RWPE1 (cell line): ENCODE results near the gene GOLPH3L.

ENCODE experiments used
- CTCF ChIA-PET: fragments of 350-600 bp; sonication (Branson Sonifier 250); formaldehyde crosslinking; extraction: SDS; loops from one replicate; lab custom pipeline; 2021; lab: Yijun Ruan, JAX
- POLR2A ChIA-PET: fragments of 400-600 bp; formaldehyde crosslinking; extraction: SDS; loops from one replicate; lab custom pipeline; 2020; ENCODE audit warnings: antibody characterized with exemption; ENCODE audit not compliant: low non-redundant PET; lab: Yijun Ruan, JAX
- DNase-seq: peaks from one replicate; pipeline ENCODE4 v3.0.0; 2012; ENCODE audit warnings: low spot score
- H3K27ac ChIP-seq: fragments of 450-650 bp; 2 replicates; pipeline ENCODE4 v1.5.1; 2017
- CTCF ChIP-seq: fragments of 450-650 bp; conservative IDR thresholded peaks from 2 replicates; pipeline ENCODE4 v1.5.1; 2017; ENCODE audit warnings: low read depth, mild to moderate bottlenecking

Gene GOLPH3L

GRCh38 chr1:150619576-150620509, 77.1 kb downstream of the GOLPH3L start:
- H3K27ac ChIP-seq, result no peak overlapping the region
- DNase-seq, result peak; percentile 62
- POLR2A ChIA-PET, result interaction anchor here (0.6 to 1.4 kb wide), 2 partner anchors 10 to 153 kb away, joined by 4 to 8 read pairs; no protein-coding TSS in a partner anchor

DNA sequence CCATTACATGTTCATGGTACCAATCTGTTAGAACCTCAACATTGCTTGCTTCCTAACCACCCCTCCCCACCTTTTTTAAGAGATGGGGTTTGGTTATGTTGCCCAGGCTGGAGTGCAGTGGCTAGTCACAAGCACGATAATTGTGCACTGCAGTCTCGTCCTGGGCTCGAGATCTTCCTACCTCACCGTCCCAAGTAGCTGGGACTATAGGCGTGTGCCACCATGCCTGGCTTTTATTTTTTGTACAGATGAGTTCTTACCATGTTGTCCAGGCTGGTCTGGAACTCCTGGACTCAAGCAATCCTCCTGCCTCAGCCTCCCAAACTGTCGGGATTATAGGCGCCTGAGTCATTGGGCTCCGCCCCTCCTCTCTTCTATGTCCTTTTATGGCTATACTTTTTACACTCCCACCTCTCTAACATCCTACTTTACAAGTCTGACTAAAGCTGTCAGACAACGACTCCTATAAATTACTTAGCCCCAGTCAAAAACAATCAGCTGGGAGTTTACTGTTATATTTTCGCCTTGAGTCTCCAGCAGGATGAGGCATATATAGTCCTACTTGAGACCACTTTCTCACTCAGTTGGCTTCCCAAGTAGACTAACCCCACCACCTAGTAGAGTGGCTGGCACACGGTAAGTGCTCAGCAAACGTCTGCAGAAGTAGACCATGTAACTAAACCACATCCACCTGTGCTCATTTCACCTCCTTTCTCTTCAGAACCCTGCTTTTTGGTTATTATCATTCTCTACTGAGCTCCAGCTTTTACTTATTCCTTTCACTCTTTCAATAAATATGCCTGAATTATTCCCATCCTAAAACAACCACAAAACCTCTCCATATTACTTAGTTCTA, 81.4 kb downstream of the GOLPH3L start:
- CTCF ChIA-PET, result no interaction called here
- POLR2A ChIA-PET, result no interaction called here
- DNase-seq, result no peak
- TF ChIP-seq CTCF, result no peak
- H3K27ac ChIP-seq, result peak overlapping the region; percentile 97

More at GRCh38 chr1:150619576-150620509, 77.1 kb downstream of the GOLPH3L start:
- CTCF ChIA-PET, result interaction anchor here (0.5 to 1.1 kb wide), 3 partner anchors 15 to 254 kb away, joined by 3 to 4 read pairs (median 3); no protein-coding TSS in a partner anchor
- peak; percentile 41 for TF ChIP-seq CTCF

DNA sequence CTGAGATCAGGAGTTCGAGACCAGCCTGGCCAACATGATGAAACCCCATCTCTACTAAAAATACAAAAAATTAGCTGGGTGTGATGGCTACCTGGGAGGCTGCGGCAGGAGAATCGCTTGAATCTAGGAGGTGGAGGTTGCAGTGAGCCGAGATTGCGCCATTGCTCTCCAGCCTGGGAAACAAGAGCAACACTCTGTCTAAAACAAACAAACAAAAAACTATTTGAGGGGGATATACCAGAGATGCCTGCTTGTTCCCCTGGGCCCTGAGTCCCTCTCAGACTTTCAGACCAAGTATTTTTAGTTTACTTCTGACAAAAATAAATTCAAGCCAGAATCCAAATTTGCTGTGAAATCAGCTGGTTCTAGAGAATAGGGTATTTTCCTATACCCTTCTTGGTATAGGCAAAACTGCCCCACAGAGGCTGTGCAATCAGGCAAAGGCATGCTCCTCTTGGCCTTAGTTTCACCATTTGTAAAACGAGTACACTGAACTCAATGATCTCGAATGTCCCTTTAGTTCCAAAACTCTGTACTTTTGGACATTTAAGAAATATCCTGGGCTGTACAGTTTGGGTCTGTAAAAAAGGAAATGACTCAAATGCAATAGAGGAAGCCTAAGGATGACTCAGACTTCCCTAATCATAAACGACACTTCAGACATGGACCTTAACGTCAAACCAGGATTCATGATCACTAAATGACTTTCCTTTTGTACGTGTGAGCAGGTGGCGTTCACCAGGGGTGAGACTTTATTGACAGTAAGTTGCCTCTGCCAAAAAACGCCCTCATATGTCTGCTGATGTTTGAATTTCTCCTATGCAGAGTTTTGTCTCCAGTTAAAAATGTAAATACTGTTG, 83.7 kb downstream of the GOLPH3L start:
- ChIA-PET POLR2A (no interaction called here), CTCF (no interaction called here)
- no peak for TF ChIP-seq CTCF
- peak overlapping the region; percentile 97 for H3K27ac ChIP-seq
- peak; percentile 71 for DNase-seq

DNA sequence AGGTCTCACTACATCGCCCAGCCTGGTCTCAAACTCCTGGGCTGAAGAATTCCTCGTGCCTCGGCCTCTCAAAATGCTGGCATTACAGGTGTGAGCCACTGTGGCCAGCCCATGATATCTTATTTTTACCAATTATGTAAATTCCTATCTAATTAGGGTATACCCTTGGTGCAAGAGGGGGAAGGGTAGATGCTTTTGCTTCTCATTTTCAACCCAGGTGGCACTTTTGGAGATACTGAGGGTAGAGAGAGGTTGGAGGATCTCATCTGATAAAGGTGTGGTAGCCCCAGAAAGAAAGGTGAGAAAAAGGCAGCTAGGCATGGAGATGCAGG, 85.0 kb downstream of the GOLPH3L start:
- ChIA-PET CTCF (interaction anchor here (0.6 kb wide), 1 partner anchor 9 kb away, joined by 7 read pairs; no protein-coding TSS in a partner anchor), POLR2A (no interaction called here)
- DNase-seq, result no peak
- peak overlapping the region; percentile 97 for H3K27ac ChIP-seq
- TF ChIP-seq CTCF, result no peak

DNA sequence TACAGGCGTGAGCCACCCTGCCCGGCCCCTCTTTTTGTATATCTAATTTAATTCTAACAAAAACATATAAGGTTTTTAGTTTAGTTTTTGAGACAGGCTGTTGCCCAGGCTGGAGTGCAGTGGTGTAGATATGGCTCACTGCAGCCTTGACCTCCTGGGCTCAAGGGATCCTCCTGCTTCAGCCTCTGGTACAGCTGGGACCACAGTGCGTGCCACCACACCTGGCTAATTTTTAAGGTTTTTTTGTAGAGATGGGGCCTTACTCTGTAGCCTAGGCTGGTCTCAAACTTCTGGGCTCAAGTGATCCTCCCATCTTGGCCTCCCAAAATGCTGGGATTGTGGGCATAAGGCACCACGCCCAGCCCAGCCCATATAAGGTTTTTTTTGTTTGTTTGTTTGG, 86.4 kb downstream of the GOLPH3L start:
- peak overlapping the region; percentile 97 for H3K27ac ChIP-seq
- no peak for TF ChIP-seq CTCF
- POLR2A ChIA-PET, result no interaction called here
- no peak for DNase-seq
- CTCF ChIA-PET, result no interaction called here
